Fibroblast of mammary gland (primary cell): ENCODE measurements around the gene GMDS.

ENCODE experiments used
- DNase-seq: peaks from one replicate; pipeline ENCODE4 v3.0.0-alpha.2; 2010; ENCODE audit warnings: low read depth
- H3K4me3 ChIP-seq: 2 replicates; pipeline ENCODE4 v1.5.1; 2011; ENCODE audit warnings: low read depth, mild to moderate bottlenecking, low read length, moderate library complexity; ENCODE audit not compliant: control insufficient read depth
- TF ChIP-seq, protein P1 (sequence below): conservative IDR thresholded peaks from 2 replicates; pipeline ENCODE4 v1.5.1; 2011; ENCODE audit warnings: low read depth, low read length, inconsistent platforms; ENCODE audit not compliant: control insufficient read depth, insufficient read depth

Gene GMDS

DNA sequence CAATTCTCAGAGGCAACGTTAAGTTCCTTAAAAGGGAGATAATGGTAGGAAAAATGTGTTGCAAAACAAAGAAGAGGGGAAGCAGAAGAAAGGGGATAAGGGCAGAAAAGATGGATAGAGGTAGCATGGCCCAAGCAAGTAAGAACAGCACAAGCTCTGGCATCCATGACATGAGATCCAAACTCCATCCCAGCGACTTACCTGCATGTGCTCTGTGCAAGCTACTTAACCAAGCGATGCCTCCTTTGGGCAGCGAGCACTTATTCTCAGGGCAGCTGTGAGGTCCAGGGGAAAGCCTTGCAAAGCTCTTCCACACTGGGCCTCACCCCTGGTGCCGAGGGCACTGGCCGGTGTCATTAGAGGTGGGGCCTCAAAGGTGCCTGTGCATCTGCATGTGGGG, 340.5 kb downstream of the GMDS start:
- TF ChIP-seq, protein P1, sequence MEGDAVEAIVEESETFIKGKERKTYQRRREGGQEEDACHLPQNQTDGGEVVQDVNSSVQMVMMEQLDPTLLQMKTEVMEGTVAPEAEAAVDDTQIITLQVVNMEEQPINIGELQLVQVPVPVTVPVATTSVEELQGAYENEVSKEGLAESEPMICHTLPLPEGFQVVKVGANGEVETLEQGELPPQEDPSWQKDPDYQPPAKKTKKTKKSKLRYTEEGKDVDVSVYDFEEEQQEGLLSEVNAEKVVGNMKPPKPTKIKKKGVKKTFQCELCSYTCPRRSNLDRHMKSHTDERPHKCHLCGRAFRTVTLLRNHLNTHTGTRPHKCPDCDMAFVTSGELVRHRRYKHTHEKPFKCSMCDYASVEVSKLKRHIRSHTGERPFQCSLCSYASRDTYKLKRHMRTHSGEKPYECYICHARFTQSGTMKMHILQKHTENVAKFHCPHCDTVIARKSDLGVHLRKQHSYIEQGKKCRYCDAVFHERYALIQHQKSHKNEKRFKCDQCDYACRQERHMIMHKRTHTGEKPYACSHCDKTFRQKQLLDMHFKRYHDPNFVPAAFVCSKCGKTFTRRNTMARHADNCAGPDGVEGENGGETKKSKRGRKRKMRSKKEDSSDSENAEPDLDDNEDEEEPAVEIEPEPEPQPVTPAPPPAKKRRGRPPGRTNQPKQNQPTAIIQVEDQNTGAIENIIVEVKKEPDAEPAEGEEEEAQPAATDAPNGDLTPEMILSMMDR = no peak
- no peak overlapping the region for H3K4me3 ChIP-seq
- no peak for DNase-seq

DNA sequence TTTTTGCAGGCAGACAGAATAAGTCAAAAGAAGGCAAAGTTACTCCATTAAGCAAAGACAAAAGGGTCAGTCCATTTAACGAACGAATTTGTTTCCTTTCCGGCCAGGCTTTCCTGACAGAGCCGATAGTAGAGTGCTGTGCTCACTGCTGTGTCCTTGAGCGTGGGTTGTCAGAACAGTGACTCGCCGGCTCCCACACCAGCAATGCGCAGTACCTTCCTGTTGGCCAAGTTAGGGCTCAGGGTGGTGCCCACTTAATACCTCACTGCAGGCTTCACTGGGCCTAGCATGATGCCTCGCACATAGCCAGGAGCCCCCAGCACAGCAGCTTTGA, 341.0 kb downstream of the GMDS start:
- H3K4me3 ChIP-seq = no peak overlapping the region
- DNase-seq = no peak
- TF ChIP-seq, protein P1 = no peak

DNA sequence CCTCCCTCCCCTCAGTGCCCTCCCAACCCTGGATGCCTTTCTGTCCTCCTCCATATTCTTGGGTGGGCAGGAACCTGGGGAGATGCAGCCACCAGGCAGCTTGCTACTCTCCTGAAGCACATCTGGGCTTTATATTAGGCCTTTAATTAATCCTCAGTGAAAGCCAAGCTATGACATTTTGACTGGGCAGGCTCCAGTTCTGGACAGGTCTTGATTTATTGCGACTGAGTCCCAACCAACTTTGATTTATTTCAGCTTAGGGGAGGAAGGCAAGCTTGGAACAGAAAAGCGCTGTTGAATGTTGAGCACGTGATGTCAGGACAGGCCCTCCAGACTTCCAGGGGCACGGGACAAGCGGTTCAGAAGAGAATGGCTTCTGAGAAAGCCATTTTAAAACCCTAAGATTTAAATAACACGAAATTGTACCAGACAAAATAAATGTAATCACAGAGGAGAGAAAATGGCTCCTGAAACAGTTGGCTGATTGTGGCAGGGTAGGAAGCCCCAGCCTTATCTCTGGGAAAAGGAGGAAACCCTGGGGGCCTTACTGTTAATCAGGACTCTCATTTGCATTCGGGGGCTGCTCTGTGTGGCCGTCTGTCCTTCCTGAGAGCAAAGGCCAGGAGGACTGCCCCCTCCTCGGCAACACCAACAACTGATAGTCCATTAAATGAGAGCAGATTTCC, 341.5 kb downstream of the GMDS start:
- TF ChIP-seq, protein P1 = no peak
- no peak for DNase-seq
- H3K4me3 ChIP-seq = no peak overlapping the region

DNA sequence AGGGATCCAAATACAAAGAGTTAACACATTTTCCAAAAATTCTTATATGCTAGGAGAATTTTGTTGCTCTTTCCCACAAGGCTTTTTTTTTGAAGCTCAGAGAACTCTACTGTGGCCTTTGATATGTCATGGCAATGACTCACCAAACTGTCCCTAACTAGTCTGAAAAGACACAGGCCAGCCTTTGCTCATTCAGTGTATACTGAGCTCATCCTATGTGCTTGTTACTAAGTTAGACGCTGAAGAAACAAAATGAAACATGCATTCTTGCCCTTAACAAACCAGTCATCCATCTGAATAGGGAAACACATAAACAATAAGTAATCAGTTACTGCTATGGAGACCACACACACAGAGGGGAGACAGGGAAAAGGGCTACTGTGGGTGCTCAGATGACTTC, 343.8 kb downstream of the GMDS start:
- TF ChIP-seq, protein P1 = no peak
- H3K4me3 ChIP-seq = no peak overlapping the region
- DNase-seq = peak; percentile 37

DNA sequence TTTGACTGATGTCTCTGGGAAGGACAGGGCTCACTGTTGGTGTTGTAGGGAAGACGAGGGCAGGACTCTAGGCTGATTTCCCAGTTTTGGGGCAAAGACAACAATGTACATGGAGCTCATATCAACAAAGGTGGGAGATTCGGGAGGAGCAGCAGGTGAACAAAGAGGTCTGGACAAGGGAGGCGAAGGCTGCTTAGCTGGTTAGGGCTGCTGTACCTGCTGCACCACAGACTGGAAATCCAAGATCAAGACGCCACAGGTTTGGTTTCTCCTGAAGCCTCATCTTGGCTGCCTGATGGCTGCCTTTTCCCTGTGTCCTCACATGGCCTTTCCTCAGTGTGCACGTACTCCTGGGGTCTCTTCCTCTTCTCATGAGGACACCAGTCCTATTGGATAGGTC, 348.5 kb downstream of the GMDS start:
- no peak for DNase-seq
- H3K4me3 ChIP-seq = no peak overlapping the region
- TF ChIP-seq, protein P1 = no peak

DNA sequence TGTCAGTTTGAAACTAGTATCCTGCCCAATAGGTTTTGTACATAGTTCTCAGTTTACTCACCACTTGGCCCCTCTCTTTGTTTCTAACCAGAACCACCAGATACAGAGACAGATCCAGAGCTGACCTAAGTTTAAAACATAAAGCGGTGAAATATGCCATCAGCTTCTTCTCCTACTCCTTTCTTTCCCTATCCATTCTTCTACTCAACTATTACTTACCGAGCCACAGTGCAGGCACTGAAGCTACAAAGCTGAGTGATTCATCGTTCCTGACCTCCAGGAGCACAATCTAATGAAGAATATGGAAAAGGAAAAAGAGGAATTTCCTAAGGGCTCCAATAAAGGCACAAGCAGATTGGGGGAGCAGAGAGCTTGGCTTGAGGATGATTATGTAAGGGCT, 349.7 kb downstream of the GMDS start:
- TF ChIP-seq, protein P1 = no peak
- H3K4me3 ChIP-seq = no peak overlapping the region
- peak; percentile 20 for DNase-seq

DNA sequence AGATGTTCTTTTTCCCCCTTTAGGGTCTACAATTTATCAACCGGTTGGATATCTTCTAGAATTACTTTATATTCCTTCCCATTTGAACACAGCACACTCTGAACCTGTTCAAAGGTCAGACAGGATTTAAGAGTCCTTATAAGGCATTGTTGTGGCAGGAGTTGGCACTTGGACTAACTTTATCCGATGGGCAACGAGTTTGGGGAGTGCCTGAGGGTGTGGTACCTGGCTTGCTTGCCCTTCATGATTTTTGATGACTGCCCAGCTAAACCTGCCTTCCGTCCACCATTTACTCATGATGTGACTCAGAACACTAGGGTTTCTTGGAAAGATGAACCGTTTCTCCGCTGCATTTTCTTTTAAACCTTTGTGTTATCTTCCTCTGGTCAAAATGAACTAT, 350.5 kb downstream of the GMDS start:
- TF ChIP-seq, protein P1 = no peak

More for the DNA sequence above, 350.5 kb downstream of the GMDS start:
- no peak for DNase-seq
- H3K4me3 ChIP-seq = no peak overlapping the region
